DMS79 (cell line): Measurements from ENCODE around the gene PLAGL2.
"Not testable (repeated sequence)": the region's sequence is repeated elsewhere in the genome, so short reads cannot be mapped to it uniquely, and the experiment has no call there.

ENCODE experiments used
- DNase-seq: peaks from one replicate; lab custom pipeline; 2025; lab: John Stamatoyannopoulos, UW

PLAGL2 gene

GRCh38 chr20:32207626-32208498 lies at the start of gene PLAGL2, which contains the start of gene POFUT1:
Gene PLAGL2 (minus strand): TSS chr20:32207743. CDS start chr20:32202178, 5,565 bp downstream.
Gene POFUT1 (plus strand): TSS chr20:32207880. CDS start chr20:32207942, 62 bp downstream.
- peak; percentile 64 for DNase-seq

GRCh38 chr20:32252189-32252588 lies 44.6 kb upstream of the PLAGL2 start:
- no peak for DNase-seq

- DNase-seq: no peak
Observed at GRCh38 chr20:32251470-32251869, 43.9 kb upstream of the PLAGL2 start.

GRCh38 chr20:32249030-32249738 lies 41.6 kb upstream of the PLAGL2 start:
- DNase-seq: no peak

GRCh38 chr20:32248043-32248442 lies 40.5 kb upstream of the PLAGL2 start:
- DNase-seq: no peak

- not testable (repeated sequence) for DNase-seq
Observed at GRCh38 chr20:32246208-32246607, 38.7 kb upstream of the PLAGL2 start.

- DNase-seq: no peak
Observed at GRCh38 chr20:32244959-32245358, 37.4 kb upstream of the PLAGL2 start.

GRCh38 chr20:32244150-32244823 lies 36.7 kb upstream of the PLAGL2 start:
- no peak for DNase-seq

- DNase-seq: peak; percentile 9
Observed at GRCh38 chr20:32241807-32242206, 34.3 kb upstream of the PLAGL2 start.

- no peak for DNase-seq
Observed at GRCh38 chr20:32240205-32240604, 32.7 kb upstream of the PLAGL2 start.

GRCh38 chr20:32238483-32239425 lies 31.2 kb upstream of the PLAGL2 start:
- no peak for DNase-seq

- DNase-seq: no peak
Observed at GRCh38 chr20:32237419-32237818, 29.9 kb upstream of the PLAGL2 start.

- DNase-seq: no peak
Observed at GRCh38 chr20:32236819-32237218, 29.3 kb upstream of the PLAGL2 start.

- DNase-seq: no peak
Observed at GRCh38 chr20:32236048-32236533, 28.5 kb upstream of the PLAGL2 start.

GRCh38 chr20:32235331-32236047 lies 27.9 kb upstream of the PLAGL2 start:
- no peak for DNase-seq

GRCh38 chr20:32234135-32234808 lies 26.7 kb upstream of the PLAGL2 start:
- DNase-seq: no peak

- no peak for DNase-seq
Observed at GRCh38 chr20:32233286-32233685, 25.7 kb upstream of the PLAGL2 start.

- DNase-seq: no peak
Observed at GRCh38 chr20:32232326-32232886, 24.9 kb upstream of the PLAGL2 start.

- DNase-seq: no peak
Observed at GRCh38 chr20:32231847-32232246, 24.3 kb upstream of the PLAGL2 start.

GRCh38 chr20:32231245-32231644 lies 23.7 kb upstream of the PLAGL2 start:
- DNase-seq: no peak
